ENCODE data around the gene DYTN.

Gene DYTN

DNA sequence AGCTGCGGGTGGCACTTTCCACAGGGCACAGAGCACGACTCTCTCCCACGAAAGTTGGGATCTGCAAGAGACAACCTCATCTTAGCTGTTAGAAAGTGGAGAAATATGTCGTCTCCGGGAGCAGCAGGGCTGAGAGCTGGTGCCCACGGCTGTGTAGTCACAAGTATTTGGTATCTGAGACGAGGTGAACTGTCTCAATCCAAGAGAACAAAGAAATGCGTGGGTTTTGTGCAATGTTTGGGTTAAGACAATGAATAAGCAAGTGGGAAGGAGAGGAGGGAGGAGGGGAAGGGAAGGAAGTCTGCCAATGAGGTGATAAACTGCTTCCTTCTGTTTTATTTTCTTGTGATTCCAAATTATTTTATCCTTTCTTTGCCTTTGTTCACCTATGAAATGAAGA is 18.0 kb downstream of the DYTN start:
- no peak for TF ChIP-seq CTCF (IDR thresholded peaks at IDR 0.05; ENCODE audit: borderline replicate concordance, control extremely low read depth, extremely low read depth, insufficient read depth, missing control alignments)
- no peak for DNase-seq (ENCODE audit: low spot score)
- in situ Hi-C loops (cut with MboI; ENCODE audit: low sequenced_read_pairs, unreplicated experiment): no loop called here

GRCh38 chr2:206698811-206699210 is 19.4 kb downstream of the DYTN start:
- no peak for TF ChIP-seq CTCF (IDR thresholded peaks at IDR 0.05; ENCODE audit: borderline replicate concordance, control extremely low read depth, extremely low read depth, insufficient read depth, missing control alignments)
- no peak for DNase-seq (ENCODE audit: low spot score)
- in situ Hi-C loops (cut with MboI; ENCODE audit: low sequenced_read_pairs, unreplicated experiment): loop anchor here (10.0 kb wide), 2 partner anchors 76 to 776 kb away; no protein-coding TSS in a partner anchor

GRCh38 chr2:206696910-206697309 is 21.3 kb downstream of the DYTN start:
- no peak for TF ChIP-seq CTCF (IDR thresholded peaks at IDR 0.05; ENCODE audit: borderline replicate concordance, control extremely low read depth, extremely low read depth, insufficient read depth, missing control alignments)
- in situ Hi-C loops (cut with MboI; ENCODE audit: low sequenced_read_pairs, unreplicated experiment): loop anchor here (10.0 kb wide), 2 partner anchors 78 to 778 kb away; no protein-coding TSS in a partner anchor
- no peak for DNase-seq (ENCODE audit: low spot score)

DNA sequence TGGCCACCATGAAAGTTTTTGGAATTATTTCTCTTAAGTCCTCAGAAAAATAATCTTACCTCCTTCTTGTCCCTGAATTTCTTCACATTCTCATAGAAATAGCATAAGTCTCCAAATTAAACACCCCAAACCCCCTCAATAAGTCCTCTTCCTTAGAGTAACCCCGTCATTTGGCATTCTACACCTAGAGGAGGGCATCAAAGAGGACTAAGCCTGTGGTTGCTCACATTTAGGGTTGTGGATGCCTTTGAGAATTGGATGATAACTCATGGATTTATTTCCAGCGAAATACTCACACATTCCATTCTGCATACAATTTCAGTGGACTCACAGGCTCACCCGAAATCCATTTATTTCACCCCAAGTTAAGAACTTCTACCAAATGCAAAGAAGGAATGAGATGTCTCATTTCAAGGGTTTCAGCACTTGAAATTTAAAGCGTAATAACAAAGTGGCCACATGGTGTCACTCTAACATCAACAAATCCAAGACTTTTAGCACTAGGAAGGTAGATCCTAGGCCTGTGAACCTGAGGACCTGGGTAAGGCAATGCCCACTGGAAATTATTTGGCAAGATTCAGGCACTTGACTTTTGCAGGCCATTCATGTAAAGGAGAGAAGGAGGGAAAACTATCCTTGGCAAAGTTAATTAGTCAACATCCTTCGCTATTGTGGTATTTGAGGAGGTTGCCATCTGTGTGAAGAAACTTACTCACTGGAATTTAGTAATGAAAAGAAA is 24.6 kb downstream of the DYTN start:
- TF ChIP-seq CTCF (IDR thresholded peaks at IDR 0.05; ENCODE audit: borderline replicate concordance, control extremely low read depth, extremely low read depth, insufficient read depth, missing control alignments): peak; percentile 18
- DNase-seq (ENCODE audit: low spot score): peak; percentile 49
- in situ Hi-C loops (cut with MboI; ENCODE audit: low sequenced_read_pairs, unreplicated experiment): loop anchor here (10.0 kb wide), 2 partner anchors 81 to 781 kb away; no protein-coding TSS in a partner anchor

GRCh38 chr2:206692971-206693370 is 25.2 kb downstream of the DYTN start:
- in situ Hi-C loops (cut with MboI; ENCODE audit: low sequenced_read_pairs, unreplicated experiment): loop anchor here (10.0 kb wide), 2 partner anchors 82 to 782 kb away; no protein-coding TSS in a partner anchor
- DNase-seq (ENCODE audit: low spot score): no peak
- no peak for TF ChIP-seq CTCF (IDR thresholded peaks at IDR 0.05; ENCODE audit: borderline replicate concordance, control extremely low read depth, extremely low read depth, insufficient read depth, missing control alignments)

GRCh38 chr2:206688990-206689389 is 29.2 kb downstream of the DYTN start:
- no peak for DNase-seq (ENCODE audit: low spot score)
- TF ChIP-seq CTCF (IDR thresholded peaks at IDR 0.05; ENCODE audit: borderline replicate concordance, control extremely low read depth, extremely low read depth, insufficient read depth, missing control alignments): no peak
- in situ Hi-C loops (cut with MboI; ENCODE audit: low sequenced_read_pairs, unreplicated experiment): no loop called here

Data from GM13976 (cell line).